GM12872 (cell line): Measurements from ENCODE around the gene PHC2.
A peak's percentile ranks its signal among the peaks of the same experiment; 100 is the strongest.

Experiments used
- CTCF ChIP-seq: IDR thresholded peaks from 3 replicates; pipeline ENCODE4 v1.5.1; 2011; ENCODE audit warnings: low read depth, mild to moderate bottlenecking, low read length, moderate library complexity; ENCODE audit not compliant: insufficient read depth

The PHC2 gene

GRCh38 chr1:33302325-33302724 is 128.6 kb downstream of the PHC2 start:
- TF ChIP-seq CTCF = no peak

GRCh38 chr1:33301273-33301984 is 129.5 kb downstream of the PHC2 start:
- TF ChIP-seq CTCF = no peak

GRCh38 chr1:33300673-33301072 is 130.2 kb downstream of the PHC2 start:
- TF ChIP-seq CTCF = no peak

GRCh38 chr1:33299461-33300155 is 131.3 kb downstream of the PHC2 start:
- TF ChIP-seq CTCF = no peak

GRCh38 chr1:33298623-33299277 is 132.1 kb downstream of the PHC2 start:
- TF ChIP-seq CTCF = peak; percentile 99

- no peak for TF ChIP-seq CTCF
Measured at GRCh38 chr1:33297911-33298622, 132.8 kb downstream of the PHC2 start.

GRCh38 chr1:33296824-33297223 is 134.1 kb downstream of the PHC2 start:
- no peak for TF ChIP-seq CTCF
